Stimulated activated CD8-positive, alpha-beta memory T cell treated with anti-CD3 and anti-CD28 coated beads, Interleukin-12 subunit alpha, Interleukin-12 subunit beta, amount 100 ng/mL, for 1 hour (primary cell): ENCODE results near the gene ARL4A.

Source experiments
- DNase-seq: peaks from one replicate; pipeline ENCODE4 v3.0.0-alpha.2; 2020; ENCODE audit warnings: low read depth

Gene ARL4A

GRCh38 chr7:12701433-12701832, 14.0 kb downstream of the ARL4A start:
- no peak for DNase-seq

DNA sequence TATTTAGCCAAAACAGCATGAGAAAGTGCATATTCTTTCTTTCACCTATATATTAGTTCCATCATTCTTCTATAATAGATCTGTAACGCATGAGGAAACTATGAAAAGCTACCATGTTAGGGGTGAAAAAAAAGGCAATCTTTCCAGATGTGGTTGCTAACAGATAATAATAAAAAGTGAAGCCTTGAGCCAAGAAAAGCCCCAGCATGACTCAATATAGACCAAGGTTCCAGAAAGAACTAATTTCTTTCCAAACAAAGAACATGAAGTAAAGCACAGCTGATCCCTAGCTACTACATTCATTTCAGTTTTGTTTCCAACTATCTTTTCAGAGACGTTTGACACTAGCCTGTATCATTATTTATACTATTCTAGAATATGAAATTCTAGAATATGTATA, 16.4 kb downstream of the ARL4A start:
- DNase-seq: no peak

DNA sequence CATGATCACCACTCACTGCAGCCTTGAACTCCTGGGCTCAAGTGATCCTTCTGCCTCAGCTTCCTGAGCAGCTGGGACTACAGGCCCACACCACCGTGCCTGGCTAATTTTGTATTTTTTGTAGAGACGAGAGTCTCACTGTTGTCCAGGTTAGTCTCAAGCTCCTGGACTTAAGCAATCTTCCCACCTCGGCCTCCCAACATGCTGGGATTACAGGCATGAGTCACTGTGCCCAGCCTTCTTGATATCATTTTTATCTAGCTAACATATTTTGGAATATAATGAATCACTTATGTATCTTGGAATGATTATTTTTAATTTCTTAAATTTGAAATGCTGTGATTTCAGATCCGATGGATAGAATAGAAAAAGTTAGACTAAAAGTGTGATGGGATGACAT, 18.4 kb downstream of the ARL4A start:
- DNase-seq: no peak

- DNase-seq: no peak
Measured at GRCh38 chr7:12706900-12707536, 19.6 kb downstream of the ARL4A start.

DNA sequence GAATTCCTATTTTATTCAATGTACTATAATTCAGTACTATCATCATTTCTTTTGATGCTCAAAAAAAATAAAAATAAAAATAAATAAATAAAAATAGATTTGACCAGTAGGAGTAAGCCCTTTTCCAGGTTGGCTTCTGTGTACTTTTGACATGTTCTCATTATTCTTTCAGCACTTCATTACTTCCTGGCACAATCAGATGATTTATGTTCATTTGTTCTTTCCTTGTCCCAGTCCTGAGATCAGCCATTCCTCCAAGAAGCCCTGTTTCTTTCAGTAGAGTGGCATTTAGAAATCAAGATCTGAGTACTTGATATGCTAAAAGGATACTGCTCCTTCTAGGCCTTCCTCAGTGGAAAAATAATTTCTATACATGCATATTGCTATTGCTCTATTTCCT, 20.9 kb downstream of the ARL4A start:
- no peak for DNase-seq

DNA sequence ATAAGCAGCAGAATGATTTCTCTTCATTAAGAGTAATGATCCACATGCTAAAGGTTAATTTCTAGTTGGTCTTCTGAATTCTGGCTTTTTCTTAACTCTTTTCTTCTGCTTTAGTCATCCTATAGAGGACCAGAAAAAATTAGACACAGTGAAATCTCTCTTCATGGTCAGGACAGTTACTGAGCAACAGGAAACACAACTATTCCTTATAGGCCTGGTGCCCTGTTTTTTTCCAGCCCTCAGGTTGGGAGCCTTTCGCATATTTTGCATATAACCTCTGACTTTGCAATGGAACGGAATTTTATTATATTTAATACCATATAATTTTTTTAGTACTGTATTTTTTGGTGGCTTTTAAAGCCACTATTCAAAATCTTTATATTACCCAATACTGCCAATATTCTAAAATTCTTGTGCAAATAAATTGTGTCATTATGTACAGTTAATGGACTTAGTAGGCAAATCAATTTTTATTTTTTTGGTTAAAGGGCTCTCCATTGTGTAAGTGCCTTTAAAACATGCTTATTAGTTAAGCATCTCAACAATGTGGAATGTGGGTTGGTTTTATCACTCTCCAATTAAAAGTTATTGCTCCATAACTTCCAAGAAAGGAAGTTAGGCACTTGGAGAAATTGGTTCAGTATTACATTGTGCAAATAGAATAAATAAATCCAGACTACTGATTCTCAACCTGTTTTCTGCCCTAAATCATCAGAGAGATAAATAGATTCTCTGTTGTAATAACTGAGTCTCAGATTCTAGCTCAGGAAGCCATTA, 22.5 kb downstream of the ARL4A start:
- DNase-seq: no peak

- DNase-seq: no peak
Measured at GRCh38 chr7:12711124-12711523, 23.7 kb downstream of the ARL4A start.

- no peak for DNase-seq
Measured at GRCh38 chr7:12712236-12712635, 24.8 kb downstream of the ARL4A start.

DNA sequence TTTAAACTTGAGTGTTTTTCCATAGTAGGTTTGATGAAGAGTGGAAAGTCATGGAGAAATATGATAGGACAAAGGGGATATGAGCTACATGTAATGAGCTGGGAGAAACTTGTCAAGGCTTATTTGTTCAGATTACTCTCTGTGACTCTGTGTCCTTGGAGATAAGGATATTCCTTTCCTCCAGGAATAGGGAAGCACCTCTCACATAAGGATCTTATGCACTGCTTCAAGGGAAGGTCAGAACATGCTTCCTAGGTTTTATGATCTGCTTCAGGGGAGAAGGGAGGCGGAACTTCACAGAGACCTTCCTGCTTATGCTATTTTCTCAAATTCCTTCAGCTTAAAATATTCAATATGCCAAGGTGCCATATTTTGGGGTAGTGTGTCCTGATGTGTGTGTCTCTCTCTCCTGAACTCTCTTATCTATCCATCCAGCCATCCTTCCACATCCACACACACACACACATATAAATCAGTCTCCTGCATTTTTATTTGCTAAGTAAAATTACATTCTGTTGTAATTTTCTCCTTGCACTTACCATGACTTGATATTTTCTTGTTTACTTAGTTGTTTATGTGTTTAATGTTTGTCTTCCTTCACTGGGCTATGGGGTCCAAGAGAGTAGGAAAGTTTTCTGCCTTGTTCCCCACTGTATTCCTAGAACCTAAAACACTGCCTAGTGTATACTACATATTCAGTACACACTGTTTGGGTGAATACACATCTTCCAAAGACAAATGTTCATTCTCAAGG, 26.4 kb downstream of the ARL4A start:
- DNase-seq: no peak

DNA sequence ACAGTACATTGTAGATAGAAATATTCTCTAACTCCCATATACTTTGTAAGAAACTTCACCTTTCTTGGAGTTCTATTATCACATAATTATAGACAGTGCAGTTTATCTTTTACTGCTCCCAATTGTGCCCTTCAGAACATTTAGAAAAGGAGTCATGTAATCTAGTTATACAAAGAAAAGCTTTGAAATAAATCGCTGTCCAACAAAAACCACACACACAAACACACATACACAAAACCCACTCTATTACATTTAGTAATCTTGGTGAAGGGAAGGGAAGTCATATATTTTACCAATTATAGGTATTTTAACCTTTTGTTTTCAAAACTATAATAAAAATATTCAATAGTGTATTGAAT, 26.9 kb downstream of the ARL4A start:
- no peak for DNase-seq

- no peak for DNase-seq
Measured at GRCh38 chr7:12715372-12716133, 28.1 kb downstream of the ARL4A start.

DNA sequence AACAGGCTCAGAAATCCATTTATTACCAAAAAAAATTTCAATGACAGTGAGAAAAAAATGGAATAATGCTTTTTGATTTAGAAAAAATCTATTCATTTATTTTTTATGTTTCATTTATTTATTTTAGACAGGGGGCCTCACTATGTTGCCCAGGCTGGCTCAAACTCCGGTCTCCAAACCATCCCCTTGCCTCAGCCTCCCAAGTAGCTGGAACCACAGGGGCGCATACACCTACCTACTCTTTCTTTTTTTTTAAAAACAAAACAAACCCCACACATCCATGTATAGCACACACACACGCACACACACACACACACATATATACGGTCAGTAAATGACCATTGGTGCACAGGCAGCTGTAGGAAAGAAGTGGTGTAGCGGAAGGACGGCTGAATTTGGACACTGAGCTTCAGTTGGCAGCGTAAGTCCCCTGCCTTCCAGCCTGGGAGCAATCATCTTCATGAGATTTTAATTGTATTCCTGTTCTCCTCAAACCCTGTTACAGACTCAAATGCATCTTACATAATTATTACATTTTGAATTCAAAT, 28.8 kb downstream of the ARL4A start:
- DNase-seq: no peak

GRCh38 chr7:12716722-12717121, 29.3 kb downstream of the ARL4A start:
- DNase-seq: no peak

- no peak for DNase-seq
Measured at GRCh38 chr7:12719141-12719919, 31.9 kb downstream of the ARL4A start.

DNA sequence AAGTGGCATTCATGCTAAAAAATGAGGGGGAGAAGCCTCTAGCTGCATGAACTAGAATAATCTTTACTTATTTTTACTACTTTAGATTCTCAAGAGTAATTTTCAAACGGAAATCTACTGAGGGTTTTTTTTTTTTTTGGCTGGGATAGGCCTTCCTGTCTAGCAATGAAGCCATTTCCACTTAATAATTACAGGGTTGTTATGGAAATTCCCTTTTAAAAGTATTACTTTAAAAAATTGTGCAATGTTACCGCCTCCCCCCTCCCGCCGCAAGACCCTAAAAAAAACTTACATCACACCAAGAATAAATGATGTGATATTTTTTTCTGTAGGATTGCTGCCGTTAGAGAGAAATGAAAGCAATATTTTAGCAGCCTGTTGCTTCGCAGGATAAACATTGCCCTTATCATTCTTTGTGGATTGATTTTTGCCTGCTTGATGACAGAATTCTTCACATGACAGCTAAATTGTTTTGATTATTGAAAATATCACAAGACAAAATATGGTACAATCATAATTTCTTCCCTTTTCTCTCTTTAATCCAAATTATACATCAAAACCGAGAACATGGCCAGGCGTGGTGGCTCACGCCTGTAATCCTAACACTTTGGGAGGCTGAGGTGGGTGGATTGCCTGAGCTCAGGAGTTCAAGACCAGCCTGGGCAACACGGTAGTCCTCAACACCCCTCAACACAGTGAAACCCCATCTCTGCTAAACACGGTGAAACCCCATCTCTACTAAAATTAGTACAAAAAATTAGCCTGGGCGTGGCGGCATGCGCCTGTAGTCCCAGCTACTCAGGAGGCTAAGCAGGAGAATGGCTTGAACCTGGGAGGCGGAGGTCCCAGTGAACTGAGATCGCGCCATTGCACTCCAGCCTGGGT, 32.8 kb downstream of the ARL4A start:
- no peak for DNase-seq

- no peak for DNase-seq
Measured at GRCh38 chr7:12721286-12721830, 33.9 kb downstream of the ARL4A start.

DNA sequence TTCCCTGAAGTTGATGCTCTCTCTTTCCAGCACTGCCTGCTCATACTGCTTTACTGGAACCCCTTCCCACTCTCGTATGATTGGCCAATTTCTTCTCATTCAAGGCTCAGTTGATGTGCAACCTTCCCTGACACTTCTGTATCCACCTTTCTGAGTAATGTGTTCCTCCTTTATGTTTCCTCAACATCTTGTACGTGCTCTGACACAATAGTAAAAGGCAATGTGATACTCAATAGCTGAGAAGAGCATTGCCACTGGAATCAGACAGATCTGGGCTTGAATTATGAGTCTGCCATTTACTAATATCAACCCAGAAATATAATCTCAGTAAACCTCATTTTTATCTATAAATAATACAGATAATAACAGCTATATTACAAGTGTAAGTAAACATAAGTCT, 34.7 kb downstream of the ARL4A start:
- DNase-seq: no peak

- DNase-seq: no peak
Measured at GRCh38 chr7:12722636-12723605, 35.5 kb downstream of the ARL4A start.
